Heart left ventricle (tissue), 16 donors: Measurements from ENCODE around the gene STX8. TPM values are rescaled to one million over a fixed set of nuclear protein-coding genes. Genes with fewer than 3 reads are reported as not detected.
A peak's percentile ranks its signal among the peaks of the same experiment; 100 is the strongest.

Experiments
- ATAC-seq, 4 donors: fragments of 200-7000 bp; cut with Tn5 transposase; one replicate each; pipeline ENCODE4 v1.9.1; 2020 to 2022; ENCODE audit warnings: moderate library complexity in 4 of 4, mild to moderate bottlenecking in 3 of 4, moderate number of reproducible peaks in 1 of 4
- DNase-seq, 5 donors: peaks; one replicate each; pipeline ENCODE4 v3.0.0-alpha.2; 2020
- H3K27ac ChIP-seq, 12 donors: fragments of 200-600 bp; sonication (generic) in 4 of 12; one replicate each; pipeline versions ENCODE4 v1.5.0 to v1.8.0; 2016 to 2022; ENCODE audit warnings: mild to moderate bottlenecking in 2 of 12
- H3K27me3 ChIP-seq, 9 donors: fragments of 200-600 bp; sonication (generic) in 2 of 9; one replicate each; pipeline versions ENCODE4 v1.5.1 to v1.8.0; 2016 to 2022; ENCODE audit warnings: mild to moderate bottlenecking in 3 of 9
- H3K36me3 ChIP-seq, 9 donors: fragments of 200-600 bp; sonication (generic) in 2 of 9; one replicate each; pipeline versions ENCODE4 v1.5.0 to v1.8.0; 2018 to 2022; ENCODE audit warnings: mild to moderate bottlenecking in 2 of 9
- H3K4me1 ChIP-seq, 12 donors: fragments of 200-600 bp; sonication (generic) in 4 of 12; one replicate each; pipeline versions ENCODE4 v1.5.0 to v1.8.0; 2016 to 2022; ENCODE audit warnings: mild to moderate bottlenecking in 3 of 12
- H3K4me3 ChIP-seq, 12 donors: fragments of 200-600 bp; sonication (generic) in 4 of 12; one replicate each; pipeline versions ENCODE4 v1.5.0 to v1.8.0; 2017 to 2022; ENCODE audit warnings: mild to moderate bottlenecking in 9 of 12, moderate library complexity in 4 of 12
- H3K9me3 ChIP-seq, 12 donors: fragments of 200-600 bp; sonication (generic) in 4 of 12; one replicate each; pipeline versions ENCODE4 v1.5.0 to v1.8.0; 2016 to 2022; ENCODE audit warnings: mild to moderate bottlenecking in 1 of 12
- CTCF ChIP-seq, 12 donors: fragments of 200-600 bp; sonication (generic) in 4 of 12; IDR thresholded peaks; one replicate each; pipeline versions ENCODE4 v1.5.0 to v1.8.0; 2018 to 2022; ENCODE audit warnings: antibody characterized with exemption in 12 of 12, mild to moderate bottlenecking in 5 of 12
- POLR2A ChIP-seq, 2 donors: fragments of 450-650 bp; IDR thresholded peaks; one replicate each; pipeline ENCODE4 v1.6.1; 2017; ENCODE audit warnings: antibody characterized with exemption in 2 of 2, mild to moderate bottlenecking in 2 of 2, moderate library complexity in 2 of 2
- WGBS, 4 donors: extraction: QIAGEN DNeasy Blood & Tissue Kit in 2 of 4; methylation state at CpG; one replicate each; pipeline versions ENCODE4 v1.1.5 to v1.1.7; 2013 to 2018; 5-methylcytosine and 5-hydroxymethylcytosine counted together
- intact Hi-C, 10 donors: fragments of 100-400 bp; cut with DNase I; formaldehyde crosslinking; loops; one replicate each; pipeline versions ENCODE4 v1.11.1 to v1.14.2; 2022
- polyA plus RNA-seq, 2 donors: library from polyadenylated mRNA; stranded (reverse); fragments of 200-250 nt; gene quantifications; one replicate each; pipeline ENCODE4 v1.2.3, GENCODE V29; 2013
- total RNA-seq, 9 donors: library from RNA; depleted of rRNA in 2 of 9; stranded (reverse); fragments of >200 nt in 2 of 9; fragmentation: NEBNext Ultra II Directional in 3 of 9; extraction: Animal tissue kit (Norgen Biotek cat#: 25700) in 3 of 9; gene quantifications; one replicate each; pipeline versions ENCODE4 v1.1.0 to v1.2.4, GENCODE V29; 2016 to 2023
- donor health status: ischemic (EF 13 %, LVEDD 7.1; RV severe dilation, severe dysfunction).
- donor health status: healthy with polysubstance abuse.
- donor health status: DM: no; HTN: yes; CAD: no.
- donor health status: DM: no; HTN: no; CAD: no.
- donor health status: ischemic (EF 25% LVEDD 6.9; RV normal size, moderate dysfunction).
- donor health status: ischemic (EF 25% LVEDD 5.7; RV mildly dilated, moderate dysfunction).
- donor health status: healthy.
- donor health status: DM: yes; HTN: yes; CAD: no.
- donor health status: ischemic (EF 35%, LVEDD 5.7; RV mildly dilated, moderate dysfunction).
- donor health status: nonischemic (EF 11% LVEDD 7.7; RV severe dilation, severe dysfunction).
- donor health status: DM: yes; HTN: yes; CAD: no.
- donor health status: PGD.
- donor health status: ischemic (EF 29% LVEDD 5.4; RV normal size, mild dysfunction).
- donor health status: nonischemic (EF 23%, LVEDD 6.1; RV moderate dilation, normal function).

Gene STX8
- total and polyA plus RNA-seq, 11 donors = 43.2 to 86.0 (median 62.3) TPM

- TF ChIP-seq POLR2A (IDR thresholded peaks at IDR 0.05) = no peak
- TF ChIP-seq CTCF (IDR thresholded peaks at IDR 0.05) = peak in 1 of 12 donors; percentile 1
- ATAC-seq = peak in 2 of 4 donors; percentile 9 to 20
- H3K27ac ChIP-seq = peak overlapping the region in 3 of 12 donors; percentile 17 to 36 (median 36)
- H3K4me1 ChIP-seq = peaks cover 0 to 14% (median 3%) of the 10 kb centered on the region in 12 donors
- no peak overlapping the region for H3K4me3 ChIP-seq
- intact Hi-C loops = loop anchor here (2.0 to 10.0 kb wide), 11 partner anchors 50 to 300 kb away; no protein-coding TSS in a partner anchor
- no peak for DNase-seq
- 83 to 94% (median 87%) methylated on average over 2 of the region's 2 CpGs for WGBS, 4 donors
- no peaks in the 10 kb centered on the region for H3K27me3 ChIP-seq
- H3K9me3 ChIP-seq = no peaks in the 10 kb centered on the region
- H3K36me3 ChIP-seq = no peaks in the 10 kb centered on the region
Measured at GRCh38 chr17:9292561-9292941, 283.1 kb downstream of the STX8 start.

GRCh38 chr17:9291912-9292560 is 283.6 kb downstream of the STX8 start:
- no peak for TF ChIP-seq POLR2A (IDR thresholded peaks at IDR 0.05)
- peak; percentile 53 to 86 (median 79) for TF ChIP-seq CTCF (IDR thresholded peaks at IDR 0.05)
- WGBS, 4 donors = 31 to 48% (median 37%) methylated on average over 8 of the region's 8 CpGs
- H3K9me3 ChIP-seq = no peaks in the 10 kb centered on the region
- DNase-seq (peak; percentile 29 to 66 (median 48)), ATAC-seq (peak; percentile 56 to 93 (median 89))
- H3K27me3 ChIP-seq = no peaks in the 10 kb centered on the region
- peak overlapping the region in 3 of 12 donors; percentile 17 to 44 (median 36) for H3K27ac ChIP-seq
- intact Hi-C loops = loop anchor here (2.0 to 10.0 kb wide), 11 partner anchors 50 to 300 kb away; no protein-coding TSS in a partner anchor
- H3K4me3 ChIP-seq = no peak overlapping the region
- no peaks in the 10 kb centered on the region for H3K36me3 ChIP-seq
- peaks cover 0 to 14% (median 3%) of the 10 kb centered on the region in 12 donors for H3K4me1 ChIP-seq

GRCh38 chr17:9290226-9290613 is 285.4 kb downstream of the STX8 start:
- no peak for TF ChIP-seq POLR2A (IDR thresholded peaks at IDR 0.05)
- no peak for TF ChIP-seq CTCF (IDR thresholded peaks at IDR 0.05)

GRCh38 chr17:9287306-9287705 is 288.3 kb downstream of the STX8 start:
- TF ChIP-seq POLR2A (IDR thresholded peaks at IDR 0.05) = no peak
- TF ChIP-seq CTCF (IDR thresholded peaks at IDR 0.05) = no peak
- H3K4me1 ChIP-seq = peaks cover 0 to 23% (median 3%) of the 10 kb centered on the region in 12 donors
- H3K9me3 ChIP-seq = no peaks in the 10 kb centered on the region
- 78 to 96% (median 87%) methylated on average over 2 of the region's 2 CpGs for WGBS, 4 donors
- intact Hi-C loops = no loop called here
- no peaks in the 10 kb centered on the region for H3K36me3 ChIP-seq
- DNase-seq = no peak
- H3K4me3 ChIP-seq = no peak overlapping the region
- H3K27ac ChIP-seq = no peak overlapping the region
- no peak for ATAC-seq
- H3K27me3 ChIP-seq = no peaks in the 10 kb centered on the region

More at GRCh38 chr17:9290226-9290613, 285.4 kb downstream of the STX8 start:
- no peaks in the 10 kb centered on the region for H3K36me3 ChIP-seq
- ATAC-seq = no peak
- H3K4me3 ChIP-seq = no peak overlapping the region
- WGBS, 4 donors = 78 to 94% (median 86%) methylated on average over 7 of the region's 7 CpGs
- H3K4me1 ChIP-seq = peaks cover 0 to 16% (median 3%) of the 10 kb centered on the region in 12 donors
- no peaks in the 10 kb centered on the region for H3K9me3 ChIP-seq
- DNase-seq = no peak
- no peaks in the 10 kb centered on the region for H3K27me3 ChIP-seq
- intact Hi-C loops = loop anchor here (5.0 to 10.0 kb wide), 10 partner anchors 48 to 298 kb away; no protein-coding TSS in a partner anchor
- no peak overlapping the region for H3K27ac ChIP-seq
